Peyer's patch (tissue), 4 donors: ENCODE measurements around the gene BTLA.

Experiments used
- POLR2A ChIP-seq, 2 donors: fragments of 450-650 bp; IDR thresholded peaks; one replicate each; pipeline ENCODE4 v1.5.1; 2017; ENCODE audit warnings: antibody characterized with exemption in 2 of 2, mild to moderate bottlenecking in 2 of 2, moderate library complexity in 2 of 2
- TF ChIP-seq, protein P1 (sequence below), 6 experiments: fragments of 450-650 bp in 4 of 6; fragments of 200-600 bp in 2 of 6; sonication (generic) in 1 of 6; IDR thresholded peaks; one replicate each; pipeline ENCODE4 v1.5.1; 2017 to 2019; ENCODE audit warnings: antibody characterized with exemption in 6 of 6, mild to moderate bottlenecking in 3 of 6, moderate library complexity in 1 of 6

- TF ChIP-seq, protein P1, sequence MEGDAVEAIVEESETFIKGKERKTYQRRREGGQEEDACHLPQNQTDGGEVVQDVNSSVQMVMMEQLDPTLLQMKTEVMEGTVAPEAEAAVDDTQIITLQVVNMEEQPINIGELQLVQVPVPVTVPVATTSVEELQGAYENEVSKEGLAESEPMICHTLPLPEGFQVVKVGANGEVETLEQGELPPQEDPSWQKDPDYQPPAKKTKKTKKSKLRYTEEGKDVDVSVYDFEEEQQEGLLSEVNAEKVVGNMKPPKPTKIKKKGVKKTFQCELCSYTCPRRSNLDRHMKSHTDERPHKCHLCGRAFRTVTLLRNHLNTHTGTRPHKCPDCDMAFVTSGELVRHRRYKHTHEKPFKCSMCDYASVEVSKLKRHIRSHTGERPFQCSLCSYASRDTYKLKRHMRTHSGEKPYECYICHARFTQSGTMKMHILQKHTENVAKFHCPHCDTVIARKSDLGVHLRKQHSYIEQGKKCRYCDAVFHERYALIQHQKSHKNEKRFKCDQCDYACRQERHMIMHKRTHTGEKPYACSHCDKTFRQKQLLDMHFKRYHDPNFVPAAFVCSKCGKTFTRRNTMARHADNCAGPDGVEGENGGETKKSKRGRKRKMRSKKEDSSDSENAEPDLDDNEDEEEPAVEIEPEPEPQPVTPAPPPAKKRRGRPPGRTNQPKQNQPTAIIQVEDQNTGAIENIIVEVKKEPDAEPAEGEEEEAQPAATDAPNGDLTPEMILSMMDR (IDR thresholded peaks at IDR 0.05), result no peak
- no peak for TF ChIP-seq POLR2A (IDR thresholded peaks at IDR 0.05)
These were observed 38.6 kb downstream of the BTLA start for GRCh38 chr3:112460519-112461195.
